Activated naive CD4-positive, alpha-beta T cell treated with Interleukin-2 at 50 U/mL for 16 hours (primary cell): Measurements from ENCODE around the gene LRRC8E.

Experiments
- DNase-seq: peaks from one replicate; pipeline ENCODE4 v3.0.0-alpha.2; 2020

The LRRC8E gene

GRCh38 chr19:7868671-7869452 is 19.4 kb upstream of the LRRC8E start:
- peak; percentile 84 for DNase-seq

DNA sequence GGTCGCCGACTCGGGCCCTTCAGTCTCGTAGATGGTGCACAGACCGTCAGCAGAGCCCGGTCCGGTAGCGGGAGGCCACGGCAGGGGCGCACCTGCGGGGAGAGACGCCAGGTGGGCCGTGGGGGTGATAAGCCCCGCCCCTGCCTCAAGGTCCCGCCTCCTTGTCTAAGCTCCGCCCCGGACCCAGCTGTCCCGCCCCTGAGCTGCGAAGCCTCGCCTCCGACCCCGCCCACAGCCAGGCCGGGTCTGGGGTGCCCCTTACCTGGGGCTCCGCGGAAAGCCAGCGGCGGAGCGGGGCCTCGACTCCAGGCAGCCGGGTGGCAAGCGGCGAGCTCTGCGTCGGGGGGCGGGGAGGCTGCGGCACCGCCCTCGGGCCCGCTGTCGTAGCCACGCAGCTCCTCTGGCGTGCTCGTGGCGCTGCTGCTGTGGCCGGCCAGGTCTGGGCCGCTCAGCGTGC is 18.8 kb upstream of the LRRC8E start:
- DNase-seq = peak; percentile 79

DNA sequence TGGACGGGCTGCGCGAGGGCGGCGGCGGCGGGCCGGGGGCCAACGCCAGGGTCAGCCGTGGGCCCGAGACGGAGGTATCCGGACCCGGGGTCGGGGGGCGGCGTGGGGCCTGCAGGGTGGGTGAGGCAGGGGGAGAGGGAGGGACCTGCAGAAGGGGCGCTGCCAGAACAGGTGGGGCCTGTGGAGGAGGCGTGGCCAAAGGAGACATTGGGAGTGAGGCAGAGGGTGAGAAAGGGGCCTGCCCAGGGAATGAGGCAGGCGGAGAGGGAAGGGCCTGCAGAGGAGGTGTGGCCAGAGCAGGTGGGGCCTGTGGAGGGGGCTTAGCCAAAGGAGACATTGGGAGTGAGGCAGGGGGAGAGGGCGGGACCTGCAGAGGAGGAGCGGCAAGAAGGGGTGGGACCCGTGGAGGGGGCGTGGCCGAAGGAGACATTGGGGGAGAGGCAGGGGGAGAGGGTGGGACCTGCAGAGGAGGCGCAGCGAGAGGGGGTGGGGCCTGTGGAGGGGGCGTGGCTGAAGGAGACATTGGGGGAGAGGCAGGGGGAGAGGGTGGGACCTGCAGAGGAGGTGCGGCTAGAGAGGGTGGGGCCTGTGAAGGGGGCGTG is 18.3 kb upstream of the LRRC8E start:
- peak; percentile 55 for DNase-seq

DNA sequence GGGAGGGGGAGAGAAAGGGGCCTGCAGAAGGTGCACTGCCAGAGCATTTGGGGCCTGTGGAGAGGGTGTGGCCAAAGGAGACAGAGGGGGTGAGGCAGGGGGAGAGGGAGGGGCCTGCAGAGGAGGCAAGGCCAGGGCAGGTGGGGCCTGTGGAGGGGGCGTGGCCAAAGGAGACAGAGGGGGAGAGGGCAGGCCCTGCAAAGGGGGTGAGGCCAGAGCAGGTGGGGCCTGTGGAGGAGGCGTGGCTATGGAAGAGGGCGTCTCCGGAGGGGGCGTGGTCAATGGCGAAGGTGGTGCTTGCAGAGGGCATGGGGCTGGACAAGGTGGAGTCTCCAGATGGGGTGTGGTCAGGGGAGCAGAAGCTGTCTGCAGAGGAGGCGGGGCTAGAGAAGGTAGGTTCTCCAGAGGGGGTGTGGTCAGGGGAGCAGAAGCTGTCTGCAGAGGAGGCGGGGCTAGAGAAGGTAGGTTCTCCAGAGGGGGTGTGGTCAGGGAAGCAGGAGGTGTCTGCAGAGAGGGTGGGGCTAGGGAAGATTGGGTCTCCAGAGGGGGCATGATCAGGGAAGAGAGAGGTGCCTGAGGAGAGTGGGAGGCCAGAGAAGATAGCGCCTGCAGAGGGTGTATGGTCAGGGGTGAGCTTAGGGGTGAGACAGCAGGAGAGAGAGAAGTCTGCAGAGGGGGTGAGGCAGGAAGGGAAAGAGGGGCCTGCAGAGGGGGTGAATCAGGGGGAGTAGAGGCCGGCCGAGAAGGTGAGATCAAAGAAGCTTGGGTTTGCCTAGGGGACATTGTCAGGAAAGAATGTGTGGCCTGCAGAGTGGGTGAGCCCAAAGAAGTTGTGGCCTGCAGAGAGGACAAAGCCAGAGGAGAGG is 17.5 kb upstream of the LRRC8E start:
- peak; percentile 44 for DNase-seq

DNA sequence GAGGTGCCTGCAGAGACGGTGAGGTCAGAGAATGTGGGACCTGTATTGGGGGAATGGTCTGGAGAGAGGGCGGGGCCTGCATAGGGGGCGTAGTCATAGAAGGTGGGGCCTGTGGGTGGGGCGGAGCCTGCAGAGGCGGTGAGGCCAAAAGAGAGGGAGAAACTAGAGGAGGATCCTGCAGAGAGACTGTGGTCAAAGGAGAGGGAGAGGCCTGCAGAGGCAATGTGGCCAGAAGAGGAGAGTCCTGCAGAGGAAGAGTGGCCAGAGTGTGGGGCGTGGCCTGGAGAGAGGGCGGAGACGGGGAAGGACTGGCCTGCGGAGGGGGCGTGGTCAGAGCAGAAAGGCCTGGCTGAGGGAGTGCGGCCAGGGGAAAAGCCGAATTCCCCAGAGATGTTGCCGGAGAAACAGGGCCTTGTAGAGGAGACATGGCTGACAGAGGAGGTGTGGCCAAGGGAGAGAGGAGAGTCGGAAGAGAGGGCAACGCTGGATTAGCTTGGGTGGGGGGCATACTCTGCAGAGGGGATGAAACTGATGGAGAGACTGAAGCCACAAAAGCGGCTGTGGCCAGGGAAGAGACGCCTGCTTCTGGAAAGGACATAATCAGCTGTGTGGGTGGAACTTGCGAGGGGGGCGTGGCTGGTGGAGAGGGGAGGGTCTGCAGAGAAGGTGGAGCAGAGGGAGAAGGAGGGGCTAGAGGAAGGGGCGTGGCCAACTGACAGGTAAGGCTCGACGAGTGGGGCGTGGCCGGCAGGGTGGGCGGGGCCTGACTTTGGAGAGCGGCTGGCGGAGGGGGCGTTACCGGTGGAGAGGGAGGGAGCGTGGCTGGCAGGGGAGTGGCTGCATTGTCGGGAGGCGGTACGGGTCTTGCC is 16.6 kb upstream of the LRRC8E start:
- peak; percentile 79 for DNase-seq

DNA sequence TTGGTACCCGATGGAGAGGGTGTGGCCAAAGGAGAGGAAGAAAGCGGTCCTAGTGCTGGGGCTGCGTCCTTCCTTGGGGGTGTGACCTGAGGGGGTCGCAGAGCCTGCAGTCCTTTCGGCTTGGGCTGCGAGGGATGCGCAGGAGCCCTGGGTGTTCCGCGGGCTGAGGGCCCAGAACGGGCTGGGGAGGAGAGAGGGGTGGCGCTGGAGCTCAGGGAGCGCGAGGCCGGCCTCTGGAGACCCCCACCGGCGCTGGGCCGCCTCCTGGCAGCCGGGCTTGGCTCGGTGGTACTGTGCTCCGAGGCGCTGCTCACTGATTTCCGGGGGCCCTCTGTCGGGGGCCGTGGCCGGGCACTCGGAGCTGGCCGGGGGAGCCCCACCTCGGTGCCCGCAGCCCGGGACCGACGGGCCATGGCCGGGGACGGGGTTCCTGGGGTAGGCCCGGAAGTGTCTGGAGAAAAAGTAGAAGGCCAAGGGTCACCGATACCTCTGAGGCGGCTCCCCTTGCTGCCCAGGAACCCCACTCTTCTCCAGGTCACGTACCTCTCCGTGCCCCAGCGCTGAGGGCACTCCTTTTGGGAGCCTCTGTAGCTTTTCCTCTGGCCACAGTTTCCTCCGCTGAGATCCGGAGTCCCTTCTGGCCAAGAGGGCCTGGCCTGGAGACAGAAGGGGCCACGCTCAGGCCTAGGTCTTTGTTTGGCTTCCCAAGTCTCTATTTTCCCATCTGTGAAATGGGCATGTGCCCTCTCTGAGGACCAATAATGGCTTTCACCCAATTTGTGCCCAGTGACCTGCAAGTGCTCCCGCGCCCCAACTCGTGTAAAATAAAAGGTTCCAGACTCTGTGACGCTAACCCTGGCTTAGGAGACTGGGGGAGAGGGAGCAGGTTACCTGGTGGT is 15.8 kb upstream of the LRRC8E start:
- no peak for DNase-seq

- DNase-seq = no peak
Observed at GRCh38 chr19:7873304-7874075, 14.8 kb upstream of the LRRC8E start.

DNA sequence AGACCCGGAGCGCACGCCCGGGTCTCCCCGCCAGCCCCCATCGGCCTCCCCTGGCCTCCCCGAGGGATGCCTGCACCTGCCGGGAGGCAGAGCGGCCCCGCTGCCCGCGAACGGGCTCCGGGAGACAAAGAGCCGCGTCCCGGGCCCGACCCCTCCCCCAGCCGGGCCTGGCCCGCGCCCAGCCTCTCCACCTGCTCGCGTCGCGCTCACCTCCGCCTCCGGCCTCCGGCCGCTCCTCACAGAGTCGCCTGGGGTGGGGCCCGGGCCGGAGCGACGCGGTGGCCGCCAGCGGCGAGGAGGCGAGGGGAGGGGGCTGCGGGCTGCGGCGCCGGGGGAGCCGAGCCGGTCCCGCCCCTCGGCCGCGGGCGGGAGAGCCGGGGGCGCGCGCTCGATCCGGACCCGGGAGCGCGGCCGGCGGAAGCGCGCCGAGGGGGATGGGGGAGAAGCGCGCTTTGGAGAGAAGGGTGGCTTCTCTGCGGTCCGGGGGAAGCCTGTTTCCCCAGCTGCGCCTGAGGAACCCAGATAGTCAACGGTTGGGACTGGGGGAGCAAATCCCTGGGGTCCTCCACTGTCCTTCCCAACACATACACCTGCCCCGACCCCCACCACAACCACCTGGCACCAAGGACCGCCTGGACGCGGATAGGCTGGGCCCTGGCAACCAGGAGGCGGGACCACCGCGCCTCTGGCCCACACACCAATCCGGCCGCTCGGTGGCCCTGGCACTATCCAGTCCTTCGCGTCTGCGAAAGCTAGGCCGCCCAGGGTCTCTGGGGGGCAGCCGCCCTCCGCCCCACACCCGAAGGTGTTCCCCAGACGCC is 14.0 kb upstream of the LRRC8E start, which contains the start of gene PRR36:
Gene PRR36, minus strand, starts transcription at position 315 of the 821 bp plus-strand sequence. CDS start 701 bp downstream, outside the sequence.
- DNase-seq = peak; percentile 21

- no peak for DNase-seq
Observed at GRCh38 chr19:7874897-7875273, 13.4 kb upstream of the LRRC8E start.

DNA sequence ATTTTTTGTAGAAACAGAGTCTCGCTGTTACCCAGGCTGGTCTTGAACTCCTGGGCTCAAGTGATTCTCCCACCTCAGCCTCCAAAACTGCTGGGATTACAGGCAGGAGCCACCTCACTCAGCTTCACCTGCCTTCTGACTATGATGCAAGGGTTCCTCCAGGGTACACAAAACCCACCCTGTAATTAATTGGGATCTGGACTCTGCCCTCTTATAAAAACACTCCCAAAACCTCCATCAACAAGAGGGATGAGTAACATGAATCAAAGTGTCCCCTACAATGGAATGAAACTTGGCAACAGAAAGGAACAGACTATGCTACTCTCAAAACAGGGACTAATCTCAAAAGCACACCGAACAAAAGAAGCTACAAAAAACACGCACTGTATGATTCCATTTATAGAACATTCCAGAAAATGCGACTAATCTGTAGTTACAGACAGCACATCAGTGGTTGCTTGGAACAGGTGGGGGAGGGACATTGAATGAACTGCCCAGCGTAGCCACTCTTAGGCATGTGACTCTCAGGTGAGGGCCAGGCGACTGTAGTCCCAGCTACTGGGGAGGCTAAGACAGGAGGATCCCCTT is 11.0 kb upstream of the LRRC8E start:
- DNase-seq = no peak

DNA sequence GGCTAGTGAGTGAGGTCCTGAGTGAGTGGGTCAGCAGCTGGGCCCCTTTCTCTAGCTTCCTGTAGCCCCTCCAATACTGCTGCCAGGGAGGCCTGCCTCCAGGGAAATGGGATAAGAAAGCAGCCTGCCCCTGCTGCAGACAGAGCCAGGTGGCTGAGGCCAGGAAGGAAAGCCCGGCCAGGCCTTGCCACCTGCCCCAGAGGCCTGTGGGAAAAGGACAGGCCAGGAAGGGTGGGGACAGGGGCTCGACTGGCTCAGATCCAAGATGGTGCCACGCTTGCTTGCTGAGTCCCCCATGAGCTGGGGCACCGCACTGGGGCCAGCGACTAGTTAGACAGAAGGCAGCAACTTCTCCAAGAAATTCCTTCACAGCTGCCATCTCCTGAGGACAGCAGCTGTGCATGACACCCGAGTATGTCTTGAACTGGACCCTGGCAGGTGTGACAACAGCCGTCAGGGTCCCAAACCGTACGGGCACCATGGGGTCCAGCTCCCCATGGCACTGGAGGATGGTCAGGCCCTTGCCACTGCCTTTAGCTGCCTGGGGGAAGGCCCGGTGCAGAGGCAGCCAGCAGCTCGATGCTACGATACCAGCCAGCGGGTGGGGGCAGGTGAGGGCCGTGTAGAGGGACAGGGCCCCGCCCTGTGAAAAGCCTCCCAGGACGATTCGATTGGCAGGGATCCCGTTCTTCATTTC is 9.1 kb upstream of the LRRC8E start:
- DNase-seq = no peak

GRCh38 chr19:7879836-7880235 is 8.5 kb upstream of the LRRC8E start:
- DNase-seq = no peak

GRCh38 chr19:7881910-7882309 is 6.4 kb upstream of the LRRC8E start:
- no peak for DNase-seq

- DNase-seq = no peak
Observed at GRCh38 chr19:7883105-7883504, 5.2 kb upstream of the LRRC8E start.

GRCh38 chr19:7883796-7884570 is 4.3 kb upstream of the LRRC8E start:
- DNase-seq = no peak

GRCh38 chr19:7885818-7886217 is 2.5 kb upstream of the LRRC8E start:
- DNase-seq = no peak

DNA sequence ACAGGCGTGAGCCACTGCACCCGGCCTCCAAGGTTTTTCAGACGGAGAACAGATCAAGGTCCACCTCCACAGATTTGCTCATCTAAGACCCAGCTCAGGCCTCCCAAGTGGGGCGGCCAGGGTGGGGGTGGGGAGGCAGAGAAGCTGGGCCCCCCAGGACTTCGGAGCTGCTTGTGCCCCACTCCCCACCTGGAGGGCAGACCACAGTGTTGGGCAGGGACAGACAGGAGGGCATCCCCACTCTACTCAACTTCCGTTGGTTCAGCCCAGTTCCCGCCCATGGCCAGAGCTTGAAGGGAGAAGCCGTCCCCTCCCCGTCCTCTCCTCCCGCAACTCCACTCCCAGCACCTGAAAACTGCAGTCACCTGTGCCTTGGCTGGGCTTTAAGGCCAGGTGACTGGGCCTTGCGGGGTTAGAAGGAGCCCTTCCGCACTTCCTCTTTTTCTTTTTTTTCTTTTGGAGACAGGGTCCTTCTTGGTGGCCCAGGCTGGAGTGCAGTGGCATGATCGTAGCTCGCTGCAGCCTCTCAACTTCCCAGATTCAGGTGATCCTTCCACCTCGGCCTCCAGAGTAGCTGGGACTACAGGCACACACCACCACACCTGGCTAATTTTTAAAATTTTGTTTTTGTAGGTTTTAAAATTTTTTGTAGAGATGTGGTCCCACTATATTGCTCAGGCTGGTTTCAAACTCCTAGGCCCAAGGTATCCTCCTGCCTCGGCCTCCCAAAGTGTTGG is 734 bp upstream of the LRRC8E start:
- no peak for DNase-seq
